ENCODE results near the gene ETFA. TPM values are rescaled to one million over a fixed set of nuclear protein-coding genes. Genes with fewer than 3 reads are reported as not detected.

The ETFA gene
- 100 to 1,000 TPM; 100 to 136 TPM for total RNA-seq

DNA sequence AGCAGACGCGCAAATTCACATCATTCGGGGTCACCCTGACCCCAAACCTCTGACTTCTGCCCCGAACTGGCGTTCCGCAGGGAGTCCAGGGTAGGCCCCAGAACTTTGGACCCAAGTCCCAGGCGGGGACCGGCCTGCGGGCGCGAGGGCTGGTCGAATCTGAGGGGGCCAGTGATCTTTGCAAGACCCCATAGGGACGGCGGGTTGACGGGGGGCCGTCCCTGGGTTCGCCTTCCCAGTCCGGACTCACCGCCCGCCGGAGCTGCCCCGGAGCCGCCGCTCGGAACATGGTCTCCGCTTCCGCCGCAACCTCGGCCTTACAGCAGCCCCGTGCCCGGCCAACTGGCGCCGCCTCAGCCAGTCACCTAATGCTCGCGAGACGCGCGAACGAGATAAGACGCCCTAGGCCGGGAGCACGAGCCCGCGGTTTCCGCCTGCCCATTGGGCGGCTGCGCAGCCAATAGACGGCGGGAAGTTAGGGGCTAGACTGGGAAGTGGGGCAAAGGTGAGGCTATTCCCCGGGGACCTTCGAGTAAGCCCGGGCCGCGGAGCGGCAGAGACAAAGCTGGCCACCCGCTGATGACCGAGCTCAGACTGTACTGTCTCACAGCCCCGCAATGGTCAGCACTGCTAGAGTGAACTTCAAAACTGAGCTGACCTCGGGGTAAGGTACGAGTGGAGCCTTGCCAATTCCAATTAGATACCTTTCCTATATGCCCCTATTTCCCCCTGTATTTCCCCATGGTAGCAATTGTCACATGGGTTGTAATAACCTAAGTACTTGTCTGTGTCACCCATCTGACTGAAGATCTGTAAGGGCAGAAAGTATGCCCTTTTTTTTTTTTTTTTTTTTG is at the start of gene ETFA:
TSS of gene ETFA (minus strand) at position 370 of the 854 bp plus-strand sequence. CDS start at position 289, 81 bp downstream.
- H3K9me3 Mint-ChIP-seq (ENCODE audit: low read depth) = no peaks in the 10 kb centered on the region
- intact Hi-C loops (cut with DNase I, micrococcal nuclease) = loop anchor here in 1 of 2 experiments (1.0 to 5.0 kb wide), 5 partner anchors 25 to 1109 kb away; partner anchors contain the start of genes HMG20A, ISL2, PEAK1 and SCAPER
- H3K27me3 Mint-ChIP-seq = no peaks in the 10 kb centered on the region
- ChIA-PET CTCF (interaction anchor here (0.6 to 1.0 kb wide), 4 partner anchors 18 to 90 kb away, joined by 3 to 4 read pairs (median 3); no protein-coding TSS in a partner anchor), POLR2A (no interaction called here)
- ATAC-seq = peak; percentile 98
- H3K27ac Mint-ChIP-seq = peak within 1 kb of the TSS; percentile 69
- DNase-seq = peak; percentile 95
- H3K4me3 Mint-ChIP-seq = peak within 1 kb of the TSS; percentile 87
- H3K4me1 Mint-ChIP-seq = peaks cover 28% of the 10 kb centered on the region
- peaks cover 5% of the 10 kb centered on the region for H3K36me3 Mint-ChIP-seq (ENCODE audit: low read depth)

DNA sequence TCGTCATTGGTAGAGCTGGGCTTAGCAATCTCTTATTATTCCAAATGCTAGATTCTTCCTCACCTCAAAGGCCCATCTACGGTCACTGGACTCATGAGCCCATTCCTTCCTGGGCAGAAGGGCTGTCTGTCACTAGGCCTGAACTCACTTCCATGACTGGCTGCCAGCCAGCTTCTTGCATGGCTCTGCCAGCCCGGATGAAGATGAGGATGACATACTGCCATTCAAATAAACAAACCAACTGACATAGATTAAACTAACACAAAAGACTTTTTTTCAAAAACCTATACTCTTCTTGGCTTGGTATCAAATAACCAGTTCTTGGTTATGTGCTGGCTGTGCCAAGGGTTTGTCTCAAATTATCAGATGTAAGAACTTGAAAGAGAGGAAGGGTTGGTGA is 49.1 kb upstream of the ETFA start:
- Mint-ChIP-seq H3K36me3 (ENCODE audit: low read depth) (no peaks in the 10 kb centered on the region), H3K27ac (no peak overlapping the region), H3K27me3 (no peaks in the 10 kb centered on the region), H3K4me3 (no peak overlapping the region), H3K4me1 (no peaks in the 10 kb centered on the region), H3K9me3 (ENCODE audit: low read depth) (no peaks in the 10 kb centered on the region)
- intact Hi-C loops (cut with DNase I, micrococcal nuclease) = no loop called here
- ATAC-seq = no peak
- DNase-seq = no peak
- CTCF ChIA-PET = interaction anchor here (0.8 kb wide), 1 partner anchor 115 kb away, joined by 4 read pairs; no protein-coding TSS in a partner anchor
- POLR2A ChIA-PET = no interaction called here

DNA sequence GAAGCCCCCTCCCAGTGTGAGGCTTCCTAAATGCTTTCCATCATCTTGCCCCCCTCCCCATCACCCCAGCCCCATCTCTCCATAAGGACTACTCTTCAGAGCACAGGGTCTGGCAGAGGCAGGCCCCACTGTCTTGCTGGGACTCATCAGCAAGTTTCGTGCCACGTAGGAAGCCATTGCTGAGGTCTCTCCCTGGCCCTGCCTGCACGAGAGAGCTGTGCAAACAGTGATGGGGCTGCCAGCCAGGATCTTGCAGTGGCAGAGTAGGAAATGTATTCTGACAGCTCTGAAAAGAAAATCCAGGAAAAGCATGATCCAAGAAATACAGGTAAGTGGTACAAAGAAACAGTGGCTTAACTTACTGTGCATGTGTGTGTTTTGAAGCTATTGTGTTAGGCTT is 47.9 kb upstream of the ETFA start:
- ATAC-seq = no peak
- intact Hi-C loops (cut with DNase I, micrococcal nuclease) = no loop called here
- Mint-ChIP-seq H3K4me1 (no peaks in the 10 kb centered on the region), H3K36me3 (ENCODE audit: low read depth) (no peaks in the 10 kb centered on the region), H3K27ac (no peak overlapping the region), H3K4me3 (no peak overlapping the region), H3K9me3 (ENCODE audit: low read depth) (no peaks in the 10 kb centered on the region), H3K27me3 (no peaks in the 10 kb centered on the region)
- ChIA-PET POLR2A (no interaction called here), CTCF (interaction anchor here (0.7 to 1.0 kb wide), 2 partner anchors 11 to 32 kb away, joined by 3 read pairs; no protein-coding TSS in a partner anchor)
- DNase-seq = no peak

DNA sequence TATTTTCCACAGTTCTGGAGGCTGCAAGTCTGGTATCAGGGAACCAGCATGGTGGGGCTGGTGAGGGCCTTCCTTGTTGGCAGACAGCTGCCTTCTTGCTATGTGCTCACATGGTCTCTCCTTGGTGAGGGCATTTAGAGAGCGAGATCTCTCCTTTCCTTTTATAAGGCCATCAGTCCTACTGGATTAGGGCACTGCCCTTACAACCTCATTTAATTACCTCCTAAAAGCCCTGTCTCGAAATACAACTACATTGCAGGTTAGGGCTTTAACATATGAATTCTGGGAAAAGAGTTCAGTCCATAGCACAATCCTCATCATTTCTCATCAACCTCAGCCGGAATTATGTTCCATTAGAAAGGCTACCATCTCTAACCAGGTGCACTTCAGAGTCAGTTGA is 47.2 kb upstream of the ETFA start:
- H3K27ac Mint-ChIP-seq = no peak overlapping the region
- no peak overlapping the region for H3K4me3 Mint-ChIP-seq
- DNase-seq (no peak), ATAC-seq (no peak)
- H3K27me3 Mint-ChIP-seq = no peaks in the 10 kb centered on the region
- CTCF ChIA-PET = interaction anchor here (0.7 kb wide), 1 partner anchor 11 kb away, joined by 3 read pairs; no protein-coding TSS in a partner anchor
- POLR2A ChIA-PET = no interaction called here
- H3K9me3 Mint-ChIP-seq (ENCODE audit: low read depth) = no peaks in the 10 kb centered on the region
- no peaks in the 10 kb centered on the region for H3K36me3 Mint-ChIP-seq (ENCODE audit: low read depth)
- intact Hi-C loops (cut with DNase I, micrococcal nuclease) = no loop called here
- no peaks in the 10 kb centered on the region for H3K4me1 Mint-ChIP-seq

DNA sequence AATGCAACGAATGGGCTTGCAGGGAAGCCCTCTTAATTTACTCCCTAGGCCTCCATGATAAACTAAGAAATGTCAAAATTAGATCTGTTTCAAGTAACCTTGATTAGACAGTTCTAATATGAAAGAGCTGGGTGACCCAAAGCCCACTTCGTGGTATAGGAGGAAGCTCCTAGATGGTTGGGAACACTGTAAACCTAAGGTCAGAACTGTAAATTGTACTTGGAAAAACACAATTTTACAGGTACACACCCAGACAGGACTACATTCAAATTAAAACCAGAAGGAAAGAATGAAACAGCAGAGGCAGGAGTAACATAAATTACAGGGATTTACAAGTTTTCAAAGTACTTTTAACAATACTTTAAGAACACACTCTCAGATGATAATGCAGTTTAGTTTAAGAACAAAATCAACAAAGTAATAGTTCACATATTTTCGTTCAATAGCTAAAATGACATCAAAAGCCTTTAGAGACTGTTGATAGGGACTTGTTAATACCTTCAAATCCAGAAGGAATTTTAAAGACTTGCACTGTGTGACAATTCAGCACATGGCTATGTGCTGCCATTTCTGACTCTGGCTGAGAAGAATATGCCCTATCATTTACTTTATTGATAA is 43.7 kb upstream of the ETFA start:
- intact Hi-C loops (cut with DNase I, micrococcal nuclease) = no loop called here
- no peak for ATAC-seq
- ChIA-PET POLR2A (no interaction called here), CTCF (interaction anchor here (0.6 to 0.7 kb wide), 2 partner anchors 65 to 204 kb away, joined by 3 read pairs; no protein-coding TSS in a partner anchor)
- H3K9me3 Mint-ChIP-seq (ENCODE audit: low read depth) = no peaks in the 10 kb centered on the region
- H3K4me3 Mint-ChIP-seq = no peak overlapping the region
- H3K4me1 Mint-ChIP-seq = no peaks in the 10 kb centered on the region
- H3K27ac Mint-ChIP-seq = no peak overlapping the region
- no peaks in the 10 kb centered on the region for H3K36me3 Mint-ChIP-seq (ENCODE audit: low read depth)
- H3K27me3 Mint-ChIP-seq = no peaks in the 10 kb centered on the region
- no peak for DNase-seq

DNA sequence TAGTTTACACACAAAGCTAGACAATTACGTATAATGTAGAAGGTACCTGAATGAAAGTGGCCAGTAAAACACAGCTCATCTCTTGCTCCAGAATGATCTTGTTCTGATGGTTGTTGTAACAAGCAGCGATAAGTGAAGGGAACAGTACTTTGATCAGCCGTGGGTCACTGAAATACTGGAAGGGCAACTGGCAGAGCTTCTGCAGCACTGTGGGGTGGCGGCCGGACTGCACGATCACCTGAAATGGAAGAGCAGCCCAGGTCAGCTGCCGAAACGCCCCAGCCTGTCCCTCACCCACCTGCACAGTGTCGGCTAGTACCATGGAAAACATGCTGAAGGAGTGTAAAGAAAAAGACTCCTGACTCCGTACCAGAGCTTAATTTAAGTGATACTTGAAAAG is 42.6 kb upstream of the ETFA start:
- Mint-ChIP-seq H3K4me3 (no peak overlapping the region), H3K36me3 (ENCODE audit: low read depth) (peaks cover 4% of the 10 kb centered on the region), H3K27ac (no peak overlapping the region), H3K27me3 (peaks cover 4% of the 10 kb centered on the region), H3K9me3 (ENCODE audit: low read depth) (no peaks in the 10 kb centered on the region), H3K4me1 (no peaks in the 10 kb centered on the region)
- ChIA-PET CTCF (interaction anchor here (0.7 to 0.9 kb wide), 4 partner anchors 18 to 203 kb away, joined by 3 read pairs; no protein-coding TSS in a partner anchor), POLR2A (no interaction called here)
- intact Hi-C loops (cut with DNase I, micrococcal nuclease) = no loop called here
- DNase-seq (no peak), ATAC-seq (no peak)

DNA sequence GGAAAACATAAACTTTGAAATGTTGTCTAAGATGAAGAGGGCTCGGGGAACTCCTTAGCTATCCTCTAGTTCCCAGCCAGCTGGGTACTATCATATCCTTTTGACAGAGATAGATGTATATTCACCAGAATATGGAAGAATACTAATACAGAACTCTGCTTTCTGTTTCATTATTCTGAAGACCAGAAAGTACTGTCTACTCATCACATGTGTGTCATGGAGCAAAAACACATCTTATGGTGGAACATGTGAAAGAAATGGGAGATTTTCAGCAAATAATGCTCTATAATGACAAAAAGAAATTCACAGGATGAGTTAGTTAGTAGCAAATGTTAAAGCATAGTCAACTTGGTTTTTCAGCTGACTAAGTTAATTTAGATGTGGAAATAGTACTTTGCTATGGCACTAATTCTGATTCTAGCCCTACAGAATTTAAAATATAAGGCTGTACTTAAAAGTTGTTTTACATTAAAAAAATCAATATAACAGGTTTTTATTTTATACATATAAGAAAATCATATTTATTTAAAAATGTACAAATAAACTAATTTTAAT is 41.8 kb upstream of the ETFA start:
- Mint-ChIP-seq H3K27me3 (peaks cover 7% of the 10 kb centered on the region), H3K9me3 (ENCODE audit: low read depth) (no peaks in the 10 kb centered on the region), H3K36me3 (ENCODE audit: low read depth) (peaks cover 7% of the 10 kb centered on the region), H3K27ac (no peak overlapping the region), H3K4me1 (no peaks in the 10 kb centered on the region), H3K4me3 (no peak overlapping the region)
- ChIA-PET CTCF (interaction anchor here (0.9 kb wide), 1 partner anchor 26 kb away, joined by 3 read pairs; no protein-coding TSS in a partner anchor), POLR2A (no interaction called here)
- intact Hi-C loops (cut with DNase I, micrococcal nuclease) = no loop called here
- DNase-seq (no peak), ATAC-seq (peak; percentile 39)

DNA sequence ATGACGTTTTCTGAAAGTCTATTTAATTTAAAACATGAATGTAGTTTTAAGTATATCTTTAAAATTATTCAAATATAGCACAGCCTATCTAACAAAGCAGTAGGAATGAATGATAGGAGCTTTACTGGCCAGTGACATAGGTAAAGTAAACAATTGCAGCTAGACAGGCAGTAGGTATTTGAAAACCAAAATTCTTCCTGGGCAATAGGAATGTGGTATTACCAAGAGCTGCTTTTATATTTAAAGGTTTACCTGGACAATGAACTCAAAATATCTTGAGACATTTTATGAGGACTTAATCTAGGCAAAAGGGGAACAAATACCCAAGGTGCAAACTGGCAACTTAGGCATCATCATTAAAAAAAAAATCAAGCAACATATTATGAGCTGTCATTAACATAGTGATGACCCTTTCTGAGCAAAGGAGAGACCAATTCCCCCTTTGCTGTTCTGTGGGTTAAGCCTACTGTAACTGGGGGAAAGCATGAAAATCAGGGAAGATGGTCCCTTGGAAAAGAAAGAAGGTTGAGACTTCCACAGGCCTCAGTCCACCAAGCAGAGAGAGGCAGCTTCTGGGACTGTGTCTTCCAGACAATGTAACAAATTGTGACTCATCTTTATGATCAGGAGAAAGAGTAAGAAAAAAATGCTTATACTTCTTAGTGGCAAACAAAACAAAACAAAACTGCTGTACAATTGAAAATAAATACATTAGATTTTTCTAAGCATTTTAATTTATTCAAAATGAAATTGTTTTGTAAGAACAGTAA is 38.2 kb upstream of the ETFA start:
- ATAC-seq = no peak
- no peak overlapping the region for H3K27ac Mint-ChIP-seq
- intact Hi-C loops (cut with DNase I, micrococcal nuclease) = no loop called here
- ChIA-PET POLR2A (no interaction called here), CTCF (interaction anchor here (0.5 to 0.6 kb wide), 2 partner anchors 211 to 230 kb away, joined by 3 read pairs; no protein-coding TSS in a partner anchor)
- H3K4me3 Mint-ChIP-seq = no peak overlapping the region
- H3K27me3 Mint-ChIP-seq = peaks cover 27% of the 10 kb centered on the region
- H3K9me3 Mint-ChIP-seq (ENCODE audit: low read depth) = no peaks in the 10 kb centered on the region
- no peak for DNase-seq
- H3K4me1 Mint-ChIP-seq = peaks cover 8% of the 10 kb centered on the region
- peaks cover 14% of the 10 kb centered on the region for H3K36me3 Mint-ChIP-seq (ENCODE audit: low read depth)

DNA sequence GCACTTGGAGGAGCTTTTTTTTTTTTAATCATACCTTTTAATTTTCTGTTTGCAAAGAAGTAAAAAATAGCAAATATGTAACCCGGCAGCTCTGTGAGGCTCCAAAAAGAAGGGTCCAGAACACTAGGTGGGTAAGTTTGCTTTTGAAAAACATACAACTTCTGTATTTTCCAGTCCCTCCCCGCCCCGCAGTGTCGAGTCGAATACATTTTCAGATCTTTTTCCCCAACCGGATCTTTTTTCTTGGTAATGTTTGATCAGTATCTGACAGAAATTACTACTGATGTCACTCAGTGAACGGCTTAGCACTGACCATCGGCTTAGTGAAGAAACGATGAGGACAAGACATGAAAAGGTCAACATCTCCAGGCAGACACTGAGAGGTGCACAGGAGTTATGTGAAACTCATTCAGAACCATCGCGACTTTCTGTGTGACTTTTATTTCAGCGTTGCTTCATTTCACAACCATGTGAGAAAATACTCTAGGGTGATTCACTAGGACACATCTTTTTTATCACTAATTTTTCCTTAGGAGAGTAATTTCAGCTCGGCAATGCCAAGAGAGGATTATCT is 36.3 kb upstream of the ETFA start:
- DNase-seq = no peak
- ChIA-PET CTCF (interaction anchor here (0.8 to 1.0 kb wide), 2 partner anchors 9 to 54 kb away, joined by 3 to 4 read pairs; no protein-coding TSS in a partner anchor), POLR2A (no interaction called here)
- no peak for ATAC-seq
- H3K4me1 Mint-ChIP-seq = peaks cover 8% of the 10 kb centered on the region
- H3K36me3 Mint-ChIP-seq (ENCODE audit: low read depth) = peaks cover 14% of the 10 kb centered on the region
- no peak overlapping the region for H3K4me3 Mint-ChIP-seq
- no peak overlapping the region for H3K27ac Mint-ChIP-seq
- intact Hi-C loops (cut with DNase I, micrococcal nuclease) = no loop called here
- H3K27me3 Mint-ChIP-seq = peaks cover 40% of the 10 kb centered on the region
- H3K9me3 Mint-ChIP-seq (ENCODE audit: low read depth) = no peaks in the 10 kb centered on the region

DNA sequence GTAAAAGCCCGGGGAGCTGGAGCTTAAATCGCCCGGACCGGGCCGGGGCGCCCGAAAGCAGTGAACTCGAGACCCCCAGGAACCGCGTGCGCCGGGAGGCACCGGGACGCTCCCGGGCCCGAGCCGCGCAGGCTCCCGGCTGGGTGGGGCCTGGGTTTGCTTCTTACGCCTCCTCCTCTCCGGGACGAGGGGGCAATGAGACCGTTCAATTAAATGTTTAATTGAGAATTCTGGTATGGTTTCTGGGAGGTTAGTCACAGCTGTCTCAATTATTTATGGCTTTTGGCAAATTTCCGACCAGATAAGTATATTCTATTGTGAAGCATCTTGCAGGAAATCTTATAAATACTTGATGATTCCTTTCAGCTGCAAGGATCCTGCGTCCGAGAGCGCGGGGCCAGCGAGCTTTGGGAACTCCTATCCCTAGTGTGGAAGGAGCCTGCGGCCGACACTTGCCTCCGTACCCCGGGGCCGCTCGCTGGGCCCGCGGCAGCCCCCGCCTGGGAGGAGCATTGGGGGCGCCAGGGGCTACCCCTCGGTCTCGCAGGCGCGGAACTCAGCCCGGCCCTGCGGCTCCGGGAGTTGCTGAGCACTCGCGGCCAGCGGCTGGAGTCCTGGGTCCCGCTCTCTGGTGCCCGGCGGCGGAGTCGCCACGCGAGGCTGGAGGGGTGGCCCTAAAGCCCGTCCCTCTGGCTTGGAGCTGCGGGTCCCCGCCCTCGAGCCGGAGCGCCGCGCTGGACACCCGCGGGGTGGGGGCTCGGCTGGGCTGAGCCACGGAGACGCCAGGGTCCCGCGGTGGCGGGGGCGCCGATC is 35.6 kb upstream of the ETFA start:
- DNase-seq (peak; percentile 11), ATAC-seq (peak; percentile 17)
- intact Hi-C loops (cut with DNase I, micrococcal nuclease) = loop anchor here in 1 of 2 experiments (1.0 kb wide), 1 partner anchor 12 kb away; no protein-coding TSS in a partner anchor
- H3K36me3 Mint-ChIP-seq (ENCODE audit: low read depth) = peaks cover 14% of the 10 kb centered on the region
- no peaks in the 10 kb centered on the region for H3K9me3 Mint-ChIP-seq (ENCODE audit: low read depth)
- ChIA-PET CTCF (interaction anchor here (0.7 to 0.9 kb wide), 3 partner anchors 35 to 153 kb away, joined by 3 to 4 read pairs (median 3); no protein-coding TSS in a partner anchor), POLR2A (interaction anchor here (0.8 kb wide), 1 partner anchor 11 kb away, joined by 3 read pairs; the partner anchor contains the start of gene ISL2)
- peaks cover 12% of the 10 kb centered on the region for H3K4me1 Mint-ChIP-seq
- H3K27me3 Mint-ChIP-seq = peaks cover 43% of the 10 kb centered on the region
- no peak overlapping the region for H3K4me3 Mint-ChIP-seq
- H3K27ac Mint-ChIP-seq = no peak overlapping the region
